GM12892 (cell line): ENCODE data around the gene COX7A2L. TPM values are rescaled to one million over a fixed set of nuclear protein-coding genes. Genes with fewer than 3 reads are reported as not detected.
"Not testable (repeated sequence)": the region's sequence is repeated elsewhere in the genome, so short reads cannot be mapped to it uniquely, and the experiment has no call there.

Experiments
- DNase-seq: peaks from one replicate; pipeline ENCODE4 v3.0.0; 2011; ENCODE audit not compliant: insufficient read length
- FAIRE-seq: peaks from 2 replicates; lab custom pipeline; 2011; peaks lifted over from hg19 to GRCh38; lab: Jason Lieb, UNC
- POLR2A ChIP-seq: IDR thresholded peaks from 2 replicates; pipeline ENCODE4 v1.6.1; 2011; ENCODE audit warnings: low read depth, low read length, control low read depth
- POLR2AphosphoS5 ChIP-seq: IDR thresholded peaks from 2 replicates; pipeline ENCODE4 v1.6.1; 2011; ENCODE audit warnings: low read depth, low read length, control low read depth
- TAF1 ChIP-seq: IDR thresholded peaks from 2 replicates; pipeline ENCODE4 v1.6.1; 2011; ENCODE audit warnings: low read depth, mild to moderate bottlenecking, control low read depth, low read length, borderline replicate concordance
- polyA plus RNA-seq: library from polyadenylated mRNA; unstranded; fragments of >200 nt; gene quantifications from one replicate; pipeline ENCODE4 v1.2.1, GENCODE V29; 2012; ENCODE audit warnings: missing spikeins, inconsistent platforms; ENCODE audit not compliant: missing spikeins

The COX7A2L gene, protein sequence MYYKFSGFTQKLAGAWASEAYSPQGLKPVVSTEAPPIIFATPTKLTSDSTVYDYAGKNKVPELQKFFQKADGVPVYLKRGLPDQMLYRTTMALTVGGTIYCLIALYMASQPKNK
- 178 TPM for polyA plus RNA-seq

DNA sequence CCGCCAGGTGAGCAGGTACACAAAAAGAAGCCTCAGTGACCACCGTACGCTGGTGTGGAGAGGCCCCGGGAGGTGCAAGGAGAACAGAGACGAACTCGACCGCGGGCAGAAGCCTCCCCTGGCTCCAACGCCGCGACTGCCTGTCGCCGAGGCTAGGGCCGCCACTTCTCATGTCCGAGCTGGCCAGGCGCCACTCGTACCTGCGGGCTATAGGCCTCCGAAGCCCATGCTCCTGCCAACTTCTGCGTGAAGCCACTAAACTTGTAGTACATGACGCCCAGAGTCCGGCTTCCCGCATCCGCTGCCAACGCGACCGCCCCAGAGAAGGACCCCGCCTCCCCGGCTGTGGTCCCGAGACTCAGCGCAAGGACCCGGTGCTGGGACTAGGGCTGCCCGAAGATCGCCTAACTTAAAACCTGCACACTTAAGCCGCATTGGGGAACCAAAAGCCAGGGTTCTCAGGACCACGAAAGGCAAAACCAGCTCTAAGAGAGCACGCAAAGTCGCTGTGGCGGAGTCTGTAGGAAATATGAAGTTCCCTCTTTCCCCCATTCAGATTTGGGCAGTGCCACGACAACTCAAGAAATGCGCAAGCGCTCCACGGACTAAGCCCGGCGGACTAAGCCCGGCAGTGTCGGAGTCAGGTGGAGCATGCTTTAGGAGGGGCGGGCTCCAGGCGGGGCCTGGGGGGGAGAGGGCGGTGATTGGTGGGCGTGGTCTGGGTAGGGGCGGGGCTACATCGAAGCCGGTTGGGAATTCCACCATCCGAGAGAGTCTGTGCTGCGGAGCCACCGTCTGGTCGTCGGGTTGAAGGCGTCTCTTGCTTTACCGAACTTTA lies at the start of gene COX7A2L:
COX7A2L (minus strand) TSS at position 328 of the 838 bp plus-strand sequence; CDS start at position 272, 56 bp downstream.
- peak; percentile 94 for FAIRE-seq
- TF ChIP-seq POLR2A (peak; percentile 80), TAF1 (no peak), POLR2AphosphoS5 (peak; percentile 80)
- peak; percentile 95 for DNase-seq

GRCh38 chr2:42408009-42408408 lies 47.0 kb upstream of the COX7A2L start:
- no peak for TF ChIP-seq POLR2A
- no peak for TF ChIP-seq TAF1
- TF ChIP-seq POLR2AphosphoS5, result no peak
- DNase-seq (no peak), FAIRE-seq (no peak)

GRCh38 chr2:42407476-42407875 lies 46.5 kb upstream of the COX7A2L start:
- no peak for FAIRE-seq
- no peak for DNase-seq
- TF ChIP-seq POLR2AphosphoS5 (no peak), POLR2A (no peak), TAF1 (no peak)

DNA sequence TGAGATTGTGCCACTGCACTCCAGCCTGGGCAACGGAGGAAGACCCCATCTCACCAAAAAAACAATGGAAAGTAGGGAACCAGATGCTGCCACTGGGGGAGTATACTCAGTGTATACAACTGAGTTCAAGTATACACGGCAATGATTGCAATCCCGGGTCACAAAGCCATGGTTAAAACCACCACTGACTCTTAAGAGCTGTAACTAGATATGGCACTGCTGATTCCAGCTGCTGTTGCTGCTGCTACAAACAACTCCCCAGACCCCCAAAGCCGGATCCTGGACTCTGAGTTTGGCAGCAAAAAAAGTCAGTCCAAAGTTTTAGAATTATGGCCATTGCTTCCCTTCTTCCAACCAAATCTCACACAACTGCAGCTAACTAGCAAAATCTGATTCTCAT lies 43.7 kb upstream of the COX7A2L start:
- TF ChIP-seq POLR2AphosphoS5 (no peak), TAF1 (no peak), POLR2A (no peak)
- no peak for FAIRE-seq
- no peak for DNase-seq

- FAIRE-seq, result no peak
- no peak for DNase-seq
- TF ChIP-seq POLR2A (no peak), TAF1 (no peak), POLR2AphosphoS5 (no peak)
Observed at GRCh38 chr2:42401773-42402172, 40.8 kb upstream of the COX7A2L start.

- not testable (repeated sequence) for FAIRE-seq, DNase-seq
Observed at GRCh38 chr2:42398052-42398451, 37.0 kb upstream of the COX7A2L start.

DNA sequence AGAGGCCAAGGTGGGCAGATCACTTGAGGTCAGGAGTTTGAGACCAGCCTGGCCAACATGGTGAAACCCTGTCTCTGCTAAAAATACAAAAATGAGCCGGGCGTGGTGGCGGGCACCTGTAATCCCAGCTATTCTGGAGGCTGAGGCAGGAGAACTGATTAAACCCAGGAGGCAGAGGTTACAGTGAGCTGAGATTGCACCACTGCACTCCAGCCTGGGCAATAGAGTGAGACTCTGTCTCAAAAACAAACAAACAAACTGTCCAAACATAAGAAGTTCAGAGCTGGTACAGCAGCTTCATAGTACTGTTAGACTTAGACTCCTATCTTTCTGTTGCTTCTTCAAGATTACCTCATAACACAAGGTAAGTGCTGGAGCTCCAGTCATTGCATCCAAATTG lies 32.3 kb upstream of the COX7A2L start:
- not testable (repeated sequence) for DNase-seq

DNA sequence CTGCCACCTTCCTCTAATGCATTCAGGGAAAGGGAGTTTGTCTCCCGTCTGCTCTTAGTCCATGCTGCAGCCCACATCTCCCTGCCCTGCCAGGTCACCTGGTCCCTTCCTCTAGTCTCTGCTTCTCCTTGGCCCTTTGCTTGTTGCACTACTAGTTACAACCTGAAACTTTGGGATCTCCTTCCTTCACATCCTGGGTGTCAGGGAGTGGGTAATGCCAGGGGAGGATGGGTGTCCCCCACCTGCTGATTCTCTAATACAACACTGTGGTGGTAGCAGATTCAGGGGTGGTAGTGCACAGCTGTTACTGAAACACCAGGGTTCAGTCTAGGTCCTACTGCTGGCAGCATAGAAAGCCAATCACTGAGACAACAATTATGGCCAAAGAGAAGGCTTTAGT lies 31.2 kb upstream of the COX7A2L start:
- DNase-seq, result no peak
- TF ChIP-seq POLR2A, result no peak
- no peak for FAIRE-seq

More for the DNA sequence above, 32.3 kb upstream of the COX7A2L start:
- FAIRE-seq, result not testable (repeated sequence)

DNA sequence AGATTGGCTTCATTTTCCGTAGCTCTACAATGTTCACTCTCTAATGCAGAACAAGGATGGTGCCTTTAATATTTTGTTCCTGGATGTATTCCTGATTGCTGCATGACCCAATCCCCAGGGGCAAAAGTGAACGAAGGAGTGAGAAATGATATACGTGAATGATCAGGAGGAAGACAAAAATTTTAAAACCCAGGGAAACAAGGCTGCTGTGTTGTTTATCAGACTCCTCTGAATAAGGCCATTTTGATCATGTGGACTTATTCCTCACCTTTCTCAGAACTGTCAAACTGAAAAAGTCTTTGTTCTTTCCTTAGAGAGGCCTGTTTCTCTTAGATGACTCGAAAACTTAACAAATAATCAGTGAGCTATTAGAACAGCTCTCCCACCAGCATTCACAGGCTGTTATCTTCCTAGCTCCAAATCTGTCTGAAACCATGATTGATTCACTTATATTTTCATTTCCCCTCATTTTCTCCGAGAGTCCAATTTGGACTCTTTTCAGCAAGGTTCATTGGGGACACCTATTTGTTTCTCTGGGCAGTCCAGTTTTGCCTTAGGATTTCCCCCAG lies 29.5 kb upstream of the COX7A2L start:
- DNase-seq (no peak), FAIRE-seq (no peak)

GRCh38 chr2:42386682-42387081 lies 25.7 kb upstream of the COX7A2L start:
- no peak for DNase-seq
- FAIRE-seq, result no peak
- TF ChIP-seq POLR2AphosphoS5 (no peak), TAF1 (no peak), POLR2A (no peak)

More for the DNA sequence above, 29.5 kb upstream of the COX7A2L start:
- TF ChIP-seq POLR2A, result no peak
- TF ChIP-seq TAF1, result no peak
- TF ChIP-seq POLR2AphosphoS5, result no peak

DNA sequence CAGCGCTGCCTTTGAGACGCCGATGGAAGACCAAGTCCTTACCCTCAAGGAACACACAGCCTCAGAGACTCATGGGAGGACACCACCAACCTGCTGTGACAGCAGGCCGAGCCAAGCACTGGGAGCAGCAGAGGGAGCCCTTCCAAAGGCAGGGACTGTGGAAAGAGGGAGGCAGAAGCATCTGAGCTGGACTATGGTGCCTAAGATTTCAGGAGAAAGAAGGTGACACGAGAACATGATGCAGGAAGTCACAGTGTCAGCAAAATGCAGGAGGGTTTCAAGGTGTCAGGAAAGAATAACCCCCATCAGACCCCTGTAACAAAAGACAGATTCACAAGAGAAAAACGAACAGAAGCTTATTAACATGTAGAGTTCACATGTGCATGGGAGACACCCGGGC lies 24.2 kb upstream of the COX7A2L start:
- DNase-seq (no peak), FAIRE-seq (no peak)
- TF ChIP-seq TAF1, result no peak
- TF ChIP-seq POLR2AphosphoS5, result no peak
- no peak for TF ChIP-seq POLR2A

DNA sequence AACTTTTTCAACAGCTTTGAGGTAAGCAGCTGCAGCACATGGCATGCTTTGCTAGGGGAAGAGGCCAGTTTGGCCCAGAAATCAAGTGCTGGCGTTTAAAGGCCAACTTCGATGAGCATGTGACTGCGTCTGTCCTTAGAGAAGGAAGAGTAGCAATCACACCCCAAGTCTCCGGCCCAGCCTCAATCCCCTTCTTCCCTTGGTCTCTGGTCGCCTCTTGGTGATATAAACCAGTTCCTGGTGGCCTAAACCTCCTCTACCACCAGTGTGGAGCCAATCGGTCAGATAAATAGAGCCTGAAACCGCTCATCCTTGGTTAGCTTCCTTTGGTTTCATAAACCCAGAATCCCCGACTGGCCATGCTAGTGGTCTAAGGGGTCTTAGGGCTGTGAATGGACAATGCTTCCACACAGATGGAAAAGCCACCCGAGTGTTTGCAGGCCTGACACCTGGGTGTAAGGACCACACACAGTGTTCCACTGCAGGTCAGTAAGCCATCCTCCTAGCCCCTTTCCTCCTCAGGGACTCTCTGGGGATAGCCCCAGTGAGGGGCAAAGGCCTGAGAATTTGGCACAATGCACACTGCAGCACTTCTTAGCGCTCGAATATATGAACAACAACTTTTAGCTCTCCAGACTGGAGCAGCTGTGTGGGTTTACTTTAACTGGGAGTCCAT lies 23.0 kb upstream of the COX7A2L start:
- DNase-seq (no peak), FAIRE-seq (no peak)
- TF ChIP-seq TAF1, result no peak
- no peak for TF ChIP-seq POLR2AphosphoS5
- no peak for TF ChIP-seq POLR2A
